DMS 273 treated with DMSO at 0.1 percent for 48 hours (cell line): ENCODE data around the gene KCNH2.
"Not testable (repeated sequence)": the region's sequence is repeated elsewhere in the genome, so short reads cannot be mapped to it uniquely, and the experiment has no call there.

ENCODE experiments used
- DNase-seq: peaks from one replicate; lab custom pipeline; 2025; lab: John Stamatoyannopoulos, UW

Gene KCNH2

DNA sequence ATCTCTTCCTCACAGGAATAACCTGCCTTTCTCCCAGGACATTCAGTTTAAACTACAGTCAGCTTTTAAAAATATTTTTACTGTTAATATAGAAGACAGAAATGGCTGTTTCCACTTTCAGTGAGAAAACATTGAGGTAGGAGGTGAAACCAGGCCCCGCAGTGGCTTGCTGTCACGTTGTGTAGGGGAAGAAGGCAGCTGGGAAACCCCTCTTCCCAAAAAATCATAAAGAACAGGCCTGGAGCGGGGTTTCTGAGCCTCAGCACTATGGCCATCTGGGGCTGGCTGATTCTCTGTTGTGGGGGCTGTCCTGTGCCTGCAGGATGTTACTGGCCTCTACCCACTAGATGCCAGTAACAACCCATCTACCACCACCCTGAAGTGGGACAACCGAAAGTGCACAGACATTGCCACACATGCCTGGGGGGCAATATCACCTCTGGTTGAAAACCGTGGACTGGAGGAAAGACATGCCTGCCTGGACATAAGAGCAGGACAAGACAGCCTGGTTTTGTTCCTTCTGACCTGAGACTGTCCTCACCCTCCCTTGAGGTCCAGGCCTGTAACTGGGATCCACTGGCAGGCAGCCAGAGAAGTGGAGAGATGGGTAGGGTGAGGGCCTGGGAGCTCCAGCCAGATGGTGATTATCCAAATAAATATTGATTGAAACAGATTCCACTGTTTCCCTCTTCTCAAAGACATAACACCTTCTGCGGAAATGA, 43.9 kb downstream of the KCNH2 start:
- peak; percentile 48 for DNase-seq

DNA sequence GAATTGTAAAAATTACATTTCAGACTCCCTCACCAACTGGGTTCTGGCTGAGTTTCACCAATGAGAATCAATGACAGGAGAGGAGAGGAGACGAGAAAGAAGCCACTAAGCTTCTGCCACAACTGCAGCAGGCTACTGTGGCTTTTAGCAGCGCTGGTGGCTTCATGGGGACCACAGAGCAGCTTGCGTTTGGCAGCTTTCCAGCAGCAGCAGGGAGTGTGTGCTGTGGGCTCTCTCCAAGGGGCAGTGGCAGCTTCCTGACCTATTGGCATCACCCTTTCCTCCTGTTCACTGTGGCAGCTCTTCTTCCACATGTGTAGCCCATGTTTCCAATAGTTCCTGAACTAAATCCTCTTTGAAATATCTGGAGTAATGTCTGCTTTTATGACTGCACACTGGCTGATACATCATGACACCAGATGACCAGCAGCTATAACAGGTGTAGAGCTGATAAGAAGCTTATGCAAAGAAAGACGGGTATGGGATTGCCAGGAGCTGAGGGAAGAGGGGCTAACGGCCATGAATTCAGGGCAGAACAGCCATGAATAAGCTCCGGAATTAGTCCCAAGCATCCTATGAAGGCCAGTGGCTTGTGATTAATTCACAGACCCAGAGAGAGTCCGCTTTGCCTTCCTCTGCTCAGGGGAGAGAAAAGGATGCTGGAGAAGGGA, 46.8 kb downstream of the KCNH2 start:
- DNase-seq, result no peak

DNA sequence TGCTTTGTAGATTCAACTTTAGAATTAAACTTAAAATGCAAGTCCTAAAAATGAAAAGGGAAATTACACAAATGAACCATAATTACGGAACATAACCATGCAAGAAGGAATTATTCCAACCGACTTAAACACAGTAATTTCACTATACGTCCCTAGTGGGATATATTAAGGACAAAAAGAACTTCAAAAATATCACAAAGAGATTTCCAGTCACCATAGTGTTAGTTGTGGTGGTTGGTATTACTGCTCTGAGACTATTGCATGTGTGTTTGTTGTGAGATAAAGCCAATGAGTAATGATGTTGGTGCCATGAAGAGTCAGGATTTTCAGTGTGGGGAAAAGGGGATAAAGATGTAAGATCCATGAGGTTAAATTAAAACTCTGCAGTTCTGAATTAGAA, 49.6 kb downstream of the KCNH2 start:
- DNase-seq, result no peak

DNA sequence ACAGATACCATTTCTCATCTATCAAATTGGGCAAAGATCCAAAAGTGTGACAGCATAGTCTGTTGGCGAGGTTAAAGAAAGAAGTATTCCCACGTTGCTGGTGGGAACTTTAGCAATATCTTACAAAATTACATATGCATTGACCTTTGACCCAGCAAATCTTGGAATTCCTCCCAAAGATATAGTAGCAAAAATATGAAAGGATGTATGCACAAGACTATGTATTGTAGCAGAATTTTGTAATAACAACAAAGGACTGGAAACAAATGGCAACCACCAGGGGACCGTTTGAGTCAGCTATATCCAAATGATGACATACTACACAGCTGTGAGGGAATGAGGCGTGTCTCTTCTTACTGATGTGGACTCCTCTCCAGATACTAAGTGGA, 50.2 kb downstream of the KCNH2 start:
- no peak for DNase-seq

DNA sequence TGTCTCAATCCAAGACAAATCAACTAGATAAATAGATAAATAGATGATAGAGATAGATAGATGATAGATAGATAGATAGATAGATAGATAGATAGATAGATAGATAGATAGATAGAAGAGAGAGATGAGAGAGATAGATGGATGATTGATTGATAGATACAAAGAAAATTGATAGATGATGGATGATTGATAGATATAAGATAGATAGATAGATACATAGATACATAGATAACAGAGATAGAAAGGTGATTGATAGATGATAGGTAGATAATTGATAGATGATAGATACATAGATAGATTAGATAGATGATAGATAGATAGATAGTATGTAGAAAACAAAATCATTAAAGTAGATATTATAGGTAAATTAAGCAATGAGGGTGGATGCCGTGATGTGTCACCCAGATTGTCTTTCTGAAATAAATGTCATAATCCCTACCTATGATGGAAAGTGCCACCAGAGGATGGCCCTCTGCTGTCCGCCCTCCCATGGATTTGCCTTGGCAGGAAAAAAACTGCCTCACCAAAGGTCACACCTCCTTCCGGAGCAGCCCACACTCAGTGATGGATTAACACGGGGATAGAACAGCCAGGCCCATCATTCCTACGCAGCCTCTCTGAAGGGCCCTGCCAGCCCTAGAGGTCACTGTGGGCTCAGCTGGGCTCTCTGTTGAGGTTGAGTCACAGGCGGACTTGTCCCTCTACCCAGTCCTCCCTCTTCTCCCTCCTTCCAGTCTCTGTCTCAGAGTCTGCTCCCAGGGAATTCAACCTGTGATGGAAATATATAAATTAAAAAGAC, 50.8 kb downstream of the KCNH2 start:
- no peak for DNase-seq

DNA sequence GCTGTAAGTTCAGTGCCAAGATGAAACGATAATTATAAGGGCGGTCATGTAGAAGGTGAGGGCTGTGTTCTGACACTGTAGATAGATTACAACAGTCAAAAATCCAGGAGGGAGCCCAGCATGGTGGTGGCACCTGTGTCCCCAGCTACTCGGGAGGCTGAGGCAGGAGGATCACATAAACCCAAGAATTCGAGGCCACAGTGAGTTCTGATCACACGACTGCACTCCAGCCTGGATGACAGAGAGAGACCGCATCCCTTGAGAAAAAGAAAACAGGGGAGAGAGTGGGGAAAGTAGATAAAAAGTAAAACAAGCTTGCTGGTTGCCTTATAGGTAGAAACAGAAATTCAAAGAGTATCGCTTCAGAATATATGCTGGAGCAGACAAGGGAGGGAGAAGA, 52.1 kb downstream of the KCNH2 start:
- no peak for DNase-seq

DNA sequence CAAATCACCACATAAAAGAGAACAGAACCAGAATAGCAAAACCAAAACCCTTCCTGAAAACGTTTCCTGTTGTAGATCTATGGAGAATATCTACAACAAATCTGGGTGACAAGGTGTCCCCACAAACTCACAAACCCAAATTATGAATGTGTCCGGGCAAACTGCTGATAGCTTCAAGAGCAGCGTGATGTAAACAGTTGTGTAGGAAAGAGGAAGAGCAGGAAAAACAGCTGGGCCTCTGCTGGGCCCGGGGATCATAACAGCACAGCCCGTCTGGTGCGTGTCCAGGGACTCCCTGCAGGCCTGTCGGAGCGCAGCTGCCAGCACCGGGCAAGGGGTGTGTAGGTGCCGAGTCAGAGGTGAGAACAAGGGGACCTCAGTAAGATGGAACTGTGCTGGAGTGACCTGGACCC, 53.7 kb downstream of the KCNH2 start:
- DNase-seq, result no peak

DNA sequence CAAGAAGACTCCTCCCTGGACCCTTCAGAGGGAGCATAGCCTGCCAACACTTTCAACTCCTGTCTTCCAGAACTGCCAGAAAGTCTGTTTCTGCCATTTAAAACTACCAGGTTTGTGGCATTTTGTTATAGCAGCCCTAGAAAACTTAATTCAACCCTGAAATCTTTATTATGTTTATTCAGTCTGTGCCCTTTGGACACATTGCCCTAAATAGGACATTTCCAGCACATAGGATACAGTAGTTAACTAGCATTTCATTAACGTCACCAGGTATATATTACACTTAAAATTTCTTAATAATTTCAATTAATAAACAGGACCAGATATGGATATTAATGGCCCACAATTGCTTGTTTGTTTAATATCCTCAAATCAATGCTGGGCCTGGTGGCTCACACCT, 54.3 kb downstream of the KCNH2 start:
- DNase-seq, result no peak

DNA sequence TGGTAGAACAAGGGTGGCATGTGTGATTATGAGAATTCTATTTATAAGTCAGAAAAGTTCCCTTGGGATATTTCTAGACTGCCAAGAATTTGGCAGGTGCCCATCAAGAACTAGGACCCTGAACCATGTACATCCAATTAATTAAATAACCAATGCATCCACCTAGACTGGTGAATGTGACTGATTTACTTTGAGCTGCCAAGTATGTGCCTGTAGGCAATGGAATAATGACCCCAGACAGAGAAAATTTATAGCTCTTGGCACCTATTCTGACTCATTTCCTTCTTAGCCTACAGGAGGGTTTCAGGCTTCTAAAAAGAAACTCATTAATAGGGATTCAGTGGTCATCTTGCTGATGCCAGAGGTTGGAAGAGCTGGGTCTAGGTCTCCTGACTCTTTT, 54.9 kb downstream of the KCNH2 start:
- DNase-seq, result peak; percentile 24

DNA sequence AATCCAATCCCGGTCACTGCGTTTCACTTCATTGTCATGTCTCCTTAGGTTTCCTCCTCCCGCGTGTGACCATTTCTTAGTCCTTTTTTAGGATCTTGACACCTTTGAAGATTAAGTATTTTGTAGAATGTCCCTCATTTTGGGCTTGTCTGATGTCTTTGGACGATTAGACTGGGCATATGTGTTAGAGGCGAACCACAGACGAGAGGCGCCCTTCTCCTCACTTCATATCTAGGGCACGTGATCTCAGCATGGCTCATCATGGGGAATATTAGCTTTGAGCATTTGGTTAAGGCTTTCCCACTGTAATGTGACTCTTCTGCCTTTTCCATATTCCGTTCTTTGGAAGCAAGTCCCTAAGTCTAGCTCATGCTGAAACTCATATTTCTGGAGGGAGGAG, 59.0 kb downstream of the KCNH2 start:
- no peak for DNase-seq

DNA sequence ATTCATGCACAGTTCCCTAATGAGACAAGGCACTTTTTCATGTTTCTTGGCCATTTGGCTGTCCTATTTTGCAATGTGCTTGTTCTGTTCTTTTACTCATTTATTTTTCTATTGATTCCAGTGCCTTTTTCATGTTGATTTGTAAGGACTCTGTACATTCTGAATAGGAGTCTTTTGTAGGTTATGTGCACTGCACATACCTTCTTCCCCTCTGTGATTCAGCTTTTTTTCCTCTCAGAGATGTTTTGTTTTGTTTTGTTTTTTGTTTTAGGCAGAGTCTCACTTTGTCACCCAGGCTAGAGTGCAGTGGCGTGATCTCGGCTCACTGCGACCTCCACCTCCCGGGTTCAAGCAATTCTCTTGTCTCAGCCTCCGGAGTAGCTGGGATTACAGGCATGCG, 59.7 kb downstream of the KCNH2 start:
- no peak for DNase-seq

DNA sequence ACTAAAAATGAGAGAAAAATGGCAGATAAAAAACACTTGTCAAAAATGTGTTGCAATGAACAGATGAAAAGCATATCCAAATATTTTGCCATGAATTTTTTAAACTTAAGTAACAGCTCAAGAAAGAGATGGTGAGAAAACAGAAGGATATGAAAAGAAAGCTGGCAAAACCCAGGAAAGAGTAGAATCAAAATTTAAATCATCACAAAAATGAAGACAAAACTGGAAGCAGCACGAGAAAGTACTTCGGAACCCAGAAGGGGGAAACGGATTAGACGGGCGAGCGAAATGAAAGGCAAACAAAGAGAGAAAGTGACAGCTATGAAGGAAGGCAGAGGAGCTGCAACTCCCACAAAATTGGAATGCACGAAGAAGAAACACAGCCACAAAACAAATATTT, 60.2 kb downstream of the KCNH2 start:
- no peak for DNase-seq

DNA sequence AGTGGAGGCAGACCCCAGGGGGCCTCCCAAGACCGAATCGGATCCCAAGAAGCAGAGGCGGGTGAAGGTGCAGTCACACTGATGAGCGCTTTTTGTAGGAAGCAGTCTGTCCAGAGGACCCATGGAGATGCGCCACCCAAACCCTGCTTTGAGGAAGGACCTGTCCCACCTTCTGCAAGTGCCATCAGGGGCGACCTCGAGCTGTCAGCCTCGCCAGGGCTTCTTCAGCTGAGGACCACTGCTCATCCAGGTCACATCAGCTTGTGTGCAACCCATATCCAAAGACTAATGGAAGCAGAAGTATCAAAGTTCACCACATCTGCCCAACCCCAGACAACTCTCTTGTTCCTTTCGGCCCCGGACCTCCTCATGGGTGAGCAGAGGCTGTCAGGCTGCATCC, 61.5 kb downstream of the KCNH2 start:
- no peak for DNase-seq

DNA sequence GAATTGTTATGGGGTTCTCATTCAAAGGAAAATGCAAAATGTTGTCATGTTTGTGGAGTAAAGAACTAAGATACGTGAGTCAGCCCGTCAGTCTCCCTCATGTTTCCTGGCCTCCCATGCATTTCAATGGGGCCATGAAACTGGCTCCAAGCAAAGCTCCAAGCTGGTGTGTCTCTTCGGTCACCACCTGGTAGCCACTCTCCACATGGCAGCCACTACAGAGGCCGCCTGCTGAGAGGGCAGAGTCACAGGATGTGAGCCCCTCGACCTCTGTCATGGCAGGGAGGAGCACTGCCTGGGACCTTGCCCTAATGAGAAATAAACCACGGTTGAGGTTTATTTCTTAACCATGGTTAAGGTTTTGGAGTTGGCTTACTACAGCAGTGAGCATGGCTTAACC, 63.2 kb downstream of the KCNH2 start:
- DNase-seq, result no peak

DNA sequence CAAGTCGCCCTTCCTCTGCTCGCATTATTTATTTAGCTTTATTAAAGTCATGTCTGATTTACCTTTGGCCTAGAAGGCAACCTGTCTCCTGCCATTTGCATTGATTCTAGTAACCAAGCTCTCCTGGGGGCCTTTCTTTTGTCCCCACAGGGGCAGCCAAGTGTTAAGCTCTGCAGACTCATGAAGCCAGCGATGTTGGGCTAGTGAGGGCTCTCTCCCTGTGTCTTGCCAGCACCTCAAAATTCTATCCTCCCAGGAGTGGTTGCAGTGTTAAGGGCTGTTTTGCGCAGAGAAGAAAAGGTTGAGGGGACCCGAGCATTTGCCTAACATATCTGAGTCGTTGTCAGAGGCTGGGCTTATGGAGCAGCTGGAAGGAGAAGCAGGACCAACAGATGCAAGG, 63.9 kb downstream of the KCNH2 start:
- no peak for DNase-seq

DNA sequence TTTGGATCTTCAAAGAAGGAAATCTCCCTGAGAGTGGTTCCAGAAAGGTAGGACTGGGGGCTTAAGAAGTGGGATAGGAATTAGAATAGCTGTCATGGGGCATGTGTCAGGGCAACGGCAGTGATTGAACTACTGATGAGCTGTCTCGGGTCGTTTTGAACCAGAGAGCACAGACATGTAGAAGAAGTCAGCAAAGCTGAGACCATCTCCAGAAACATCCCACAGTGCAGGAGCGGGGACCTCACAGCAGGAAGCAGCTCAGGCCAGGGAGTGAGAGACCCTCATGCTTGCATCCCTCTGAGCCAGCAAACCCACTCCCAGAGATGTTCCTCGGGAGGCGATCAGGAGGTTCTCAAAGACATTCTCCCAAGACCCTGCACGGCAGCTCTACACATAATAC, 65.7 kb downstream of the KCNH2 start:
- DNase-seq, result no peak

DNA sequence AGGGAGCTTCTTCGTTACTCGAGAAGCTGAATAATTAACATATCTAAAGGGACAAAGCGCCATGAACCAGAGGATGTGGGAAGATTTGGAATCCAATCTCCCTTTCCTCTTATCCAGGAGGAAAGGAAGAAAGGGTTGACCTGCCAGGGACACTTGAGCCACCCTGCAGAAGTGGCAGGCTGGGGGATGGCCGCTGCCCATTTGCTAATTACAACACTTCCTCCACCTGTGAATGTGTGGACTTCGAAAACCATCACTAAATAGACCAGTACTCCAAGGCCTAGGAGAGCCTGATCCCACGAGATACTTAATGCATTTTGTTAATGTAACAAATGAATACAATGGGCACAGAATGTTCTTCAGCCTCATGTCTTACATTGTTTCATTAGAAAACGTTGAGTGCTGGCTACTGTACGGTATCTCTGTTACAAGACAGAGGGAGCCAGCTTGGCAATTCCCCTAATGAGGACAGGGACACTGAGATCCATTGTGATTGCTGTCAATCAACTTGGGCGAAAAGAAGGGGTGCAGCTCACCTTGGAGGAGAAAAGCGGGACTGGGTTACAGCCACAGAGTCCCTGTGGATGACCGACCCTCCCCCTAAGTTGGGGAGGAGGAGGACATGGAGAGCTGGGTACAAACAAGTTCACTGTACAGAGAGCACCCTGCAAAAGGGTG, 66.4 kb downstream of the KCNH2 start:
- DNase-seq, result no peak

DNA sequence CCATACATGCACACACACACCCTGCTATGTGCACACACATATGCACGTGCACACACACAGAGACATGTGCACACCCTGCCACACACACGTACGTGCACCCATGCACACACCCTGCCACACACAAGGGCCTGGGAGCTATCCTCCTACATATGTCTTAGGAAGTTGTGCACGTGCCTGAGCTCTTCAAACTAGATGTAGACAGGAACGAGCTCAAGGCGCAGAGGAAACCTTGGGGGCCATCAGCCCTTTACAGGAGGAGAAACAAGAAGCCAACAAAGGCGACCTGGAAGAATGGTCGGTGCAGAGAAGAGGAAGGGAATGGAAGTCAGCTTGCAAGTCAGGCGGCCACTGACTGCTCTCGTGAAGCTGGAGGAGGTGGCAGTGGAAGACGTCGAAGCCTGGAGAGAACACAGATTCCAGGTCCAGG, 67.1 kb downstream of the KCNH2 start:
- DNase-seq, result no peak

DNA sequence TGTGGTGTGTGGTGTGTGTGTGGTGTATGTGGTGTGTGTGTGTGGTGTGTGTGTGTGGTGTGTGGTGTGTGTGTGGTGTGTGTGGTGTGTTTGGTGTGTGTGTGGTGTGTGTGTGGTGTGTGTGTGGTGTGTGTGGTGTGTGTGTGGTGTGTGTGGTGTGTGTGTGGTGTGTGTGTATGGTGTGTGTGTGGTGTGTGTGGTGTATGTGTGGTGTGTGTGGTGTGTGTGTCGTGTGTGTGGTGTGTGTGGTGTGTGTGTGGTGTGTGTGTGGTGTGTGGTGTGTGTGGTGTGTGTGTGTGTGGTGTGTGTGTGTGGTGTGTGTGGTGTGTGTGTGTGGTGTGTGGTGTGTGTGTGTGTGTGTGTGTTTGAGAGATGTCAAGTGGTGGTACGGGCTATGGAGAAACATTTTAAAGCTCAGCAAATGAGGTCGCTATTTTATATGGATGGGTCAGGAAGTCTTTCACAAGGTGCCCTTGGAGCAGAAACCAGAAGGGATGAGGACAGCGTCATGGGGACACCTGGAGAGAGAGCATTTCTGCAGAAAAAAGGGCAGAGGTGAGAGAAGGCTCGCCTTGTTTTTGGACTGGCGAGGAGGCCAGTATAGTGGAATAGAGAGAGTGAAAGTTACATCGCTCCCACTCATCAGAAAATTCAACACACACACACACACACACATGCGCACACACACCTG, 67.7 kb downstream of the KCNH2 start:
- not testable (repeated sequence) for DNase-seq

DNA sequence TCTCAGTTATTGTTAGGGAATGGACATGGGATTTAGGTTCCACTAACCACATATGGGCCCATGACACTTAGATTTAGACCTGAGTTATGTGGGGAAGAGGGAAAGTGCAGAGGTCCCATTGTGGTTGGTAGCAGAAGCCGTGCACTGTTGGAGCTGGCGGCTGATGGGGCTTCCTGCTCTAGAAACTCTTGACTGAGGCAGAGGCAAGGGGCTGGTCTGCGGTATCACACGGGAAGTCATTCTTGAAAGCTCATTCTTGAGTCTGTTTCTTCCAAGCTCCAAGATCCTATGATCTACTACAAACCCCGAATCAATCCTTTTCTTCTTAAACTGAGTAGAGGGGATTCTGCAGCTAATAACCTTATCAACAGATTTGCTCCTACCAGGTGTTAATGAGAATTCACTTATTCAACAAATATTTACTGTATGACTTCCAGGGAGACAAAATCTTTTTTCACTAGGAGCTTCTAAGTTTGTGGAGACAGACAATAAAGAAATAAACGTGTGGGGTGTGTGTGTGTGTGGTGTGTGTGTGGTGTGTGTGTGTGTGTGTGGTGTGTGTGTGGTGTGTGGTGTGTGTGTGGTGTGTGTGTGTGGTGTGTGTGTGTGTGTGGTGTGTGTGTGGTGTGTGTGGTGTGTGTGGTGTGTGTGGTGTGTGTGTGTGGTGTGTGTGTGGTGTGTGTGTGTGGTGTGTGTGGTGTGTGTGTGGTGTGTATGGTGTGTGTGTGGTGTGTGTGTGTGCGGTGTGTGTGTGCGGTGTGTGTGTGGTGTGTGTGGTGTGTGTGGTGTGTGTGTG, 68.7 kb downstream of the KCNH2 start:
- no peak for DNase-seq

DNA sequence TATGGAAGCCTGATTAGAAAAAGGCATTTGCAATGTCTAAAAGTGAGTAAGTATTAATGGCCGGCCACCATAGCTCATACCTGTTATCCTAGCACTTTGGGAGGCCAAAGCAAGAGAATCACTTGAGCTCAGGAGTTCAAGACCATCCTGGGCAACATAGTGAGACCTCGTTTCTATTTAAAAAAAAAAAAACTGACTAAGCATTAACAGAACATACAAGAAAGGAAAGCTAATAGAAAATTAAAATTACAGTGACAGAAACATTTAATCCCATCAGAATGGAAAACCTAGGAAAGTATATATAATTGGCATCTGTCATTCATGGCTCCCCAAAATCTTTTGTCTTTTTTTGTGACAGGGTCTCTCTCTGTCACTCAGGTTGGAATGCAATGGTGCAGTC, 69.9 kb downstream of the KCNH2 start:
- DNase-seq, result no peak
